Osteocyte (in vitro differentiated cells): ENCODE measurements around the gene MIER1. TPM values are rescaled to one million over a fixed set of nuclear protein-coding genes. Genes with fewer than 3 reads are reported as not detected.
A peak's percentile ranks its signal among the peaks of the same experiment; 100 is the strongest.

Experiments used
- DNase-seq: peaks from one replicate; pipeline ENCODE4 v3.0.0; 2021; ENCODE audit warnings: mixed read lengths; ENCODE audit not compliant: unreplicated experiment; ENCODE audit errors: extremely low spot score
- H3K27ac Mint-ChIP-seq: one replicate; pipeline ENCODE4 v1.8.0; 2021; ENCODE audit warnings: mild to moderate bottlenecking, mixed read lengths; ENCODE audit not compliant: unreplicated experiment
- H3K27me3 Mint-ChIP-seq: one replicate; pipeline ENCODE4 v1.8.0; 2021; ENCODE audit warnings: mixed read lengths; ENCODE audit not compliant: unreplicated experiment
- H3K36me3 Mint-ChIP-seq: one replicate; pipeline ENCODE4 v1.8.0; 2021; ENCODE audit warnings: mixed read lengths; ENCODE audit not compliant: unreplicated experiment
- H3K4me1 Mint-ChIP-seq: one replicate; pipeline ENCODE4 v1.8.0; 2021; ENCODE audit warnings: mixed read lengths; ENCODE audit not compliant: unreplicated experiment
- H3K4me3 Mint-ChIP-seq: one replicate; pipeline ENCODE4 v1.8.0; 2021; ENCODE audit warnings: mild to moderate bottlenecking, moderate library complexity, mixed read lengths; ENCODE audit not compliant: unreplicated experiment
- H3K9me3 Mint-ChIP-seq: one replicate; pipeline ENCODE4 v1.8.0; 2021; ENCODE audit warnings: mixed read lengths; ENCODE audit not compliant: unreplicated experiment
- CTCF ChIP-seq: fragments of 200-600 bp; sonication (generic); IDR thresholded peaks from 2 replicates; pipeline ENCODE4 v1.5.0; 2021; ENCODE audit warnings: antibody characterized with exemption, mild to moderate bottlenecking, moderate library complexity
- total RNA-seq: library from RNA; stranded (reverse); gene quantifications from 2 replicates; pipeline ENCODE4 v1.2.1, GENCODE V29; 2021

MIER1 gene
- total RNA-seq, 1 donor from 2014 or later = 45.8 TPM

GRCh38 chr1:66929999-66930822 lies 5.4 kb downstream of the MIER1 start:
- Mint-ChIP-seq H3K27me3 (no peaks in the 10 kb centered on the region), H3K9me3 (no peaks in the 10 kb centered on the region), H3K4me3 (peak overlapping the region; percentile 90), H3K36me3 (peaks cover 2% of the 10 kb centered on the region), H3K27ac (peak overlapping the region; percentile 94), H3K4me1 (peaks cover 63% of the 10 kb centered on the region)
- peak; percentile 99 for DNase-seq
- TF ChIP-seq CTCF = peak; percentile 53

- H3K9me3 Mint-ChIP-seq = no peaks in the 10 kb centered on the region
- H3K4me1 Mint-ChIP-seq = peaks cover 66% of the 10 kb centered on the region
- H3K27ac Mint-ChIP-seq = peak overlapping the region; percentile 94
- peak overlapping the region; percentile 90 for H3K4me3 Mint-ChIP-seq
- H3K27me3 Mint-ChIP-seq = no peaks in the 10 kb centered on the region
- no peak for DNase-seq
- TF ChIP-seq CTCF = no peak
- peaks cover 2% of the 10 kb centered on the region for H3K36me3 Mint-ChIP-seq
Observed at GRCh38 chr1:66930823-66931174, 6.0 kb downstream of the MIER1 start.

GRCh38 chr1:66931590-66931989 lies 6.8 kb downstream of the MIER1 start:
- Mint-ChIP-seq H3K36me3 (peaks cover 2% of the 10 kb centered on the region), H3K27me3 (no peaks in the 10 kb centered on the region), H3K9me3 (no peaks in the 10 kb centered on the region), H3K4me1 (peaks cover 64% of the 10 kb centered on the region), H3K27ac (peak overlapping the region; percentile 94), H3K4me3 (peak overlapping the region; percentile 90)
- no peak for TF ChIP-seq CTCF
- no peak for DNase-seq

GRCh38 chr1:66932291-66932690 lies 7.5 kb downstream of the MIER1 start:
- Mint-ChIP-seq H3K9me3 (no peaks in the 10 kb centered on the region), H3K27me3 (no peaks in the 10 kb centered on the region), H3K4me1 (peaks cover 67% of the 10 kb centered on the region), H3K36me3 (peaks cover 2% of the 10 kb centered on the region), H3K27ac (peak overlapping the region; percentile 83), H3K4me3 (peak overlapping the region; percentile 90)
- TF ChIP-seq CTCF = no peak
- no peak for DNase-seq

- H3K27me3 Mint-ChIP-seq = no peaks in the 10 kb centered on the region
- H3K36me3 Mint-ChIP-seq = no peaks in the 10 kb centered on the region
- H3K27ac Mint-ChIP-seq = peak overlapping the region; percentile 76
- no peaks in the 10 kb centered on the region for H3K9me3 Mint-ChIP-seq
- peaks cover 76% of the 10 kb centered on the region for H3K4me1 Mint-ChIP-seq
- TF ChIP-seq CTCF = no peak
- H3K4me3 Mint-ChIP-seq = peak overlapping the region; percentile 52
- DNase-seq = no peak
Observed at GRCh38 chr1:66933887-66934700, 9.3 kb downstream of the MIER1 start.
